ENCODE measurements around the gene ARHGEF3.

ARHGEF3 gene

DNA sequence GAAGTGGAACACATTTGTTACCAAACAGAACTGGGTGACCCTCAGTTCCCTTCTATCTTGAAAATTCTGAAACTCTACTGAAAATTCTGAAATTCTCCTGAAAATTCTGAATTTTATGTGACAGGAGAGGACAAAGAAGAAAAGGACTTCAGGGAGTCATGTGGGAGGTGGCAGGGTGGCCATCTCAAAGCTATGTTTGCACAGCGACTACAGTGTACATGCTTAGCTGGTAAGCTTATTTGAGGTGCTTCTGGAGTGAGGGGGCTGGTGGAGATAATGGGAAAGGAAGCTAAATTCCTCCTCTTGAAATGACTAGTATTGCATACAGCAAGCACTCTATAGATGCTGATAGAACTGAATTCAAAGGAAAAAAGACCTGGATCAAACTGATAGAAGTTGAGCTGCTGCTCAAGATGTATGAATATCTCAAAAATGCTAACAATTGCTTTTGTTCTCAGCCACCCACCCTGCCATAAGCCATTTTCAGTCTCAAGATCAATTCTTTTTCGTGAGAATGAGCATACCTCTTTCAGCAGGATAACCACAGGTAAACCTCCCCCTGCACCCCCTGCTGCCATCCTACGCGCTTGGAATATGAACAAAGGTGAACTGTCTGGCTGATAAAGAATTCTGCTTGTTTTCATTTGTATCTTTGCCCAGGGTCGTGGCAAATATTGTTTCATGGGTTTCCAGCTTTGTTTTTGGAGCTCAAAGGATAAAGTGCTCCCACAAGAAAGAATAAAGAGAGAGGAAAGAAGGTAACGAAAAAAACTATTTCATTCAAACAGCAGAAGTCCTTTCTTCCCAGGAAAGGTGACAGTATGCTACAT is 16.6 kb upstream of the ARHGEF3 start:
- no peak overlapping the region for H3K9ac ChIP-seq (ENCODE audit: low read depth, low read length)
- no peaks in the 10 kb centered on the region for H3K36me3 ChIP-seq (ENCODE audit: insufficient read depth, low read depth, low read length)
- no peak overlapping the region for H3K27ac ChIP-seq (ENCODE audit: low read length)
- no peak overlapping the region for H3K4me3 ChIP-seq (ENCODE audit: low read length)
- H3K9me3 ChIP-seq (ENCODE audit: insufficient read depth, low read depth, low read length) = no peaks in the 10 kb centered on the region
- peaks cover 7% of the 10 kb centered on the region for H3K4me1 ChIP-seq (ENCODE audit: insufficient read depth, low read length)
- H3K27me3 ChIP-seq (ENCODE audit: insufficient read depth, low read length) = no peaks in the 10 kb centered on the region

DNA sequence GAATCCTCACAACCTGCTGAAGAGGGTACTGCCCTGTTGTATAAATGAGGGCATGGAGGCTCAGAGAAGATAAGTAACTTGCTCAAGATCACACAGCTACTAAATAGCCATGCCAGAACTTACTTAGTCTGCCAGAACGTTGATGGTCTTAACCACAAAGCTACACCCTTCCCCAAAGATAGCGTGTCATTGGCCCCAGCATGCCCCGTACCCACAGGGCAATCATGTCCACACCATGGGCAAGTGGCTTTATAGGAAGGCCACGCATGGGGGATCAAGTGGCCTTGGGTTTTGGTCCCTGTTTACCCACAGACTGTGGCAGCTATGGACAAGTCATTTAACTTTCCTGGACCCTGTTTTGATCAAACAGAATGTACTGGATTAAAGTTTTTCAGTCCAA is 15.9 kb upstream of the ARHGEF3 start:
- no peaks in the 10 kb centered on the region for H3K36me3 ChIP-seq (ENCODE audit: insufficient read depth, low read depth, low read length)
- no peak overlapping the region for H3K27ac ChIP-seq (ENCODE audit: low read length)
- H3K4me3 ChIP-seq (ENCODE audit: low read length) = no peak overlapping the region
- no peak overlapping the region for H3K9ac ChIP-seq (ENCODE audit: low read depth, low read length)
- no peaks in the 10 kb centered on the region for H3K4me1 ChIP-seq (ENCODE audit: insufficient read depth, low read length)
- no peaks in the 10 kb centered on the region for H3K27me3 ChIP-seq (ENCODE audit: insufficient read depth, low read length)
- H3K9me3 ChIP-seq (ENCODE audit: insufficient read depth, low read depth, low read length) = no peaks in the 10 kb centered on the region

DNA sequence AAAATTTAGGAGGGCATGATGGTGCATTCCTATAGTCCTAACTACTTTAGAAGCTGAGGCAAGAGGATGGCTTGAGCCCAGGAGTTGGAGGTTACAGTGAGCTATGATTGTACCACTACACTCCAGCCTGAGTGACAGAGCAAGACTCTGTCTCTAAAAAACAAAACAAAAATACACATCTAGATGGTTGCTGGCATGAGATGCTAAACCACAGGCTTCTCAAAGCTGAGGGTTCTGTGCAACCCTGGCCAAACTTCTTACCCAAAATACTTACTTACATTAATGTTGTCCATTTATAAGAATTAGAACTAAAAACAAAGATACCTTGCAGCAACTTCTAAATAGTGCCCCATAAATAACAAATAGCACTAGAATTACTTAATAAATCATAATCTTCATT is 14.3 kb upstream of the ARHGEF3 start:
- Histone ChIP-seq H3K9me3 (ENCODE audit: insufficient read depth, low read depth, low read length) (no peaks in the 10 kb centered on the region), H3K4me1 (ENCODE audit: insufficient read depth, low read length) (no peaks in the 10 kb centered on the region), H3K36me3 (ENCODE audit: insufficient read depth, low read depth, low read length) (no peaks in the 10 kb centered on the region), H3K9ac (ENCODE audit: low read depth, low read length) (no peak overlapping the region), H3K27me3 (ENCODE audit: insufficient read depth, low read length) (no peaks in the 10 kb centered on the region), H3K27ac (ENCODE audit: low read length) (no peak overlapping the region), H3K4me3 (ENCODE audit: low read length) (no peak overlapping the region)

DNA sequence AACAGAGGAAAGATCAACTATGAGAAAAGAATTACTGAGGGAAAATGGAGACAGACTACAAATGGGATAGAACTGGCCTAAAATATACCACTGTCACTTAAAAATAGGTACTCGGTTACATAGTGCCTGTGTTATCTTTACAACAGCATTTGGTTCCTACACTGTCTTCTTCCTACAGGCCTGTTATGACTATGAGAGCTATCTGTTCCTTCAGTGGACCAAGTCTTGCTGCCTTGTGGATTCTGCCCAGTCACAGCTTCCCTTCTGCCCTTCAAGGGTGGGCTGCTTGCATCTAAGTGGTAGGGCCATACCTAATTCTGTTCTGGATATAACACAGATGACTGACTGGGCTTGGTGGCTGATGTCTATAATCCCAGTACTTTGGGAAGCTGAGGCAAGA is 13.8 kb upstream of the ARHGEF3 start:
- Histone ChIP-seq H3K27me3 (ENCODE audit: insufficient read depth, low read length) (no peaks in the 10 kb centered on the region), H3K36me3 (ENCODE audit: insufficient read depth, low read depth, low read length) (no peaks in the 10 kb centered on the region), H3K9me3 (ENCODE audit: insufficient read depth, low read depth, low read length) (no peaks in the 10 kb centered on the region), H3K4me1 (ENCODE audit: insufficient read depth, low read length) (no peaks in the 10 kb centered on the region), H3K9ac (ENCODE audit: low read depth, low read length) (no peak overlapping the region), H3K27ac (ENCODE audit: low read length) (no peak overlapping the region), H3K4me3 (ENCODE audit: low read length) (no peak overlapping the region)

DNA sequence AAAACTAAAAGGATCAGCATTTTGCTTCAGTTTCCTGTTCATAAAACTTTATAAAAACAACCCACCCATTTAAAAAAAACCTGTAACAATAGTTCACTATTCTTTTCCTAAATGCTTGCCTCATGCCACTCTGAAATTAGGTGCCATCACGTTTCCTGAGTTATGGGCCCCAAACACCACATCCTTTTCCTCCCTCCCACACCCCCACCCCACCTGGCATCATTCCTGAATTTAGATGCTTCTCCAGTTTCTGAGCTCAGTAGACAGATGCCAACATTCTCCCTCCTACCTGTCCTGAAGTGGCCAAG is 11.9 kb upstream of the ARHGEF3 start:
- Histone ChIP-seq H3K4me1 (ENCODE audit: insufficient read depth, low read length) (no peaks in the 10 kb centered on the region), H3K9ac (ENCODE audit: low read depth, low read length) (no peak overlapping the region), H3K4me3 (ENCODE audit: low read length) (no peak overlapping the region)

DNA sequence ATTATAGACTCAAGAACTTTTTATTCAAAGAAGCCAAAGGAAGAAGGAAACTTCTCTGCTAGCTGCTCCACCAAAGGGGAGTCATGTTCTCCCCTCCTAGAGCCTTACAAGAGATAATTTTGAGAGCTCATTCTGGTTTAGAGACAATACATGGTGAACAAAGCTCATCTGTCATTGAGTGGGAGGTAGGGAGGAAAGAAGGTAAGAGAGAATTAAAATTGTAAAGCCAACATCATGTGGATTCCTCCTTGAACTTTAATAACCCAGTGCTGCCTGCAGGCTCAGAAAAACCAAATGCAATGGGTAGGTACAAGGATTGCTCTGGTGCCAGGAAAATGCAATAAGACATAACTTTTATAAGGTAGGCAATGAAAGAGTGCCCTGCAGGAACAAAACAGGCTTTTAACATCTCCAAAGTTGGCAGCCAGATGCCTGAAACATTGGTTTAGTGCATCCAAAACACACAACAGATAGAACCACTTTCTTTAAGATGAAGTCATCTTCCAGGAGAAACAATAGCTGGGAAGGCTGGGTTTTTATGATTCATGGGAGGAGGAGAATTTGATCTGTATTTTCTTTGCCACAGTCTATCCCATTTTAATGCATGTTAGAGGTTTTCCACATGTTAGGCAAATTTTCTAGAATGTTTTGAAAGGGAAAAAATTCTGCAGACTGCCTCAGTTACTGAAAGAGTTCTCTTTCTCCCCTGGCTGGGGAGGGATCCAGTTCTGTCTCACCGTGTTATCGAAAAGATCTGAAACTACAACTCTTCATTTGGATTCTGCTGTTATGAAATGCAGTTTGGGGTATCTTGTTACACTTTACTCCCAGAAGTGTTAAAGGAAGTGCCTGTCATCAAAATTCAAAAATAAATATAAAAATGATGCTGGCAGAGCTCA is 11.3 kb upstream of the ARHGEF3 start:
- no peak overlapping the region for H3K9ac ChIP-seq (ENCODE audit: low read depth, low read length)
- no peaks in the 10 kb centered on the region for H3K4me1 ChIP-seq (ENCODE audit: insufficient read depth, low read length)
- no peaks in the 10 kb centered on the region for H3K36me3 ChIP-seq (ENCODE audit: insufficient read depth, low read depth, low read length)
- no peaks in the 10 kb centered on the region for H3K9me3 ChIP-seq (ENCODE audit: insufficient read depth, low read depth, low read length)
- H3K27me3 ChIP-seq (ENCODE audit: insufficient read depth, low read length) = no peaks in the 10 kb centered on the region
- no peak overlapping the region for H3K27ac ChIP-seq (ENCODE audit: low read length)
- no peak overlapping the region for H3K4me3 ChIP-seq (ENCODE audit: low read length)

More for the DNA sequence above, 11.9 kb upstream of the ARHGEF3 start:
- no peaks in the 10 kb centered on the region for H3K9me3 ChIP-seq (ENCODE audit: insufficient read depth, low read depth, low read length)
- H3K36me3 ChIP-seq (ENCODE audit: insufficient read depth, low read depth, low read length) = no peaks in the 10 kb centered on the region
- no peak overlapping the region for H3K27ac ChIP-seq (ENCODE audit: low read length)
- H3K27me3 ChIP-seq (ENCODE audit: insufficient read depth, low read length) = no peaks in the 10 kb centered on the region

DNA sequence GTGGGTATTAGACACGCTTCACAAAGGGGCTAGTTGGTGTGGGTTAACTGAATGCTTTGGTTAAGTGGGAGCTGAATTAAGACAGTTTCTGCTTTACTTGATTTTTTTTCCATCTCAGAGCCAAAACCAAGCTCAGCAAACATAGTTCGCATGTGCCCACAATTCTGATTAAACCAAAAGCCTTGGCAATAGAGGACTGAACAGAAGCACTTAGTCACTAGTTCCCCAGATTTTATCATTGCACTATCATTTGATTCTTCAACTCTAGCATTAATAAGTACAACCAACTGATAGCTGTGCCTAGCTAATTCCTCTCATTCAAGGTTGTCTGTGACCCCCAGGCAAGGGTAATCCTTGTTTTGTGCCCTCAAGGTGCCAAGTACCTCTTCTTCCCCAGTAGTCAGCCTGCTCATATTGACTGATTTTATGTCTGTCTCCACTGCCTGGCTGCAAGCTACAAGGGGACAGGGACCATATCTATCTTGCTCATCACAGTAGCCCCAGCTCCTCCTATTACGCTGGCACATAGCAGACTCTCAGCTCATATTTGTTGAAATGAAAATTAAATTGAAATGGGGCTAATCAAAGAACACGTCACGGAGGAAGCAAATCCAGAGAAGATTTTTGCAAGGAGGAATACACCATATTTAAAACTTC is 9.9 kb upstream of the ARHGEF3 start:
- Histone ChIP-seq H3K4me1 (ENCODE audit: insufficient read depth, low read length) (no peaks in the 10 kb centered on the region), H3K9ac (ENCODE audit: low read depth, low read length) (no peak overlapping the region), H3K27ac (ENCODE audit: low read length) (no peak overlapping the region), H3K36me3 (ENCODE audit: insufficient read depth, low read depth, low read length) (no peaks in the 10 kb centered on the region), H3K27me3 (ENCODE audit: insufficient read depth, low read length) (no peaks in the 10 kb centered on the region), H3K9me3 (ENCODE audit: insufficient read depth, low read depth, low read length) (no peaks in the 10 kb centered on the region), H3K4me3 (ENCODE audit: low read length) (no peak overlapping the region)

DNA sequence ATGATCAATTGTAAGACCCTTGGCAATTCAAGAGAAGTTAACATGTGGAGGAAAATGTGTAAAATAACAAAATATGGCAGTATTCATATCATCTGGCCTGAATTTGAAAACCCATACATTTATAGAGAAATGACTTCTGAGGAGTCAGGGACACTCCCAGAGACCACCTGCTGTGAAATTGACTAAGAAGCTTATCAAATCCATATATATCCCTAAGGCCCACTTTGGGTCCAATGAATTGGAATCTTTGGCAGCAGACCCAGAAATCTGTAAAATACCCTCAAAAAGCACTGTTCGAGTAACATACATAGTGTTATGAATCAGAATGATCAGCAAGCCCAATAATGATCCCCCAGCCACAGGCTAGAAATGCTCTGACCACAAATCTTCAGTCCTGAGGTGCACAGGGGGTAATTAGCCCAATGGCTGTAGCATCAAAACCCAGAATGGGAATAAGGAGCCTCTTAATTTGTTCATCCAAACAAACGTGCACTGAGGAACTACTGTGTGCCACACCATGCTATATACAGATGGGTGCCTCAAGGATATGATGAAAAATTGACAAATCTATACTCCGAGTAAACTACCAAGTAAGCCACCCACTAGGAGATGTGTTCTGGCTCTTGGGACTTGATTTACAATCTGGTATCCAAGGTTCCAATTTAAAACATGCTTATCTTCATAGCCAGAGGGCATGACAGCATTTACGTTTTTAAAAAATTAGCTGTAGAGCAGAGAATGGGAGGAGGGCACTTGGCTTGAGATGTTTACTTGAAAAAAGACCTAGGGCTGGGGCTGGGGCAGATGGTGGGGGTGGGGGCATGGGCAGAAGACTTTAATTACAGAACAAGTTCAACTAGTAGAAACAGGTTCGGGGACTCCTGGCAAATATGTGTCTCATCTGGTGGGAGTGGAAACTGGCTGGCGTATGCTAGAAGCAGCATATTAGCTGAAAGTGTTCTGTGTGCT is 9.1 kb upstream of the ARHGEF3 start:
- no peak overlapping the region for H3K9ac ChIP-seq (ENCODE audit: low read depth, low read length)

DNA sequence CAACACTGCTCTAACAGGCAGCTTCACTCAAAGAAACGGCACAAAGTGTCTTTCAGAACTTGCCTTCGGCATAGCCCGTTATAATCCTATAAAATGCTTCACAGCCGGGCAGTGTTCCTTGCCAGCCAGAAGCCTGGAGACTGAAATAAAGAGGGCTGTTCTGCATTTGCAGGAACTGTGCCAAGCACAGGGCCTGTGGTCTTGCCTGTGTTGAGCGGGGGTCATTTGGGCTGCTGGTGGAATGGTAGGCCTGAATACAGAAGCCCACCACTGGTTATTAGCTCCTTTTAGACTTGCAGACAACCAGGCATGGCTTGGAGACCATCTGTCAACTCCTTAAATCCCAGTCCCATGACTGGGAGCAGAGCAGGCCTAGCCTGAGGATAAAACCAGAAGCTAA is 4.7 kb upstream of the ARHGEF3 start:
- Histone ChIP-seq H3K4me1 (ENCODE audit: insufficient read depth, low read length) (no peaks in the 10 kb centered on the region), H3K4me3 (ENCODE audit: low read length) (no peak overlapping the region), H3K27ac (ENCODE audit: low read length) (no peak overlapping the region), H3K9ac (ENCODE audit: low read depth, low read length) (no peak overlapping the region), H3K27me3 (ENCODE audit: insufficient read depth, low read length) (peaks cover 1% of the 10 kb centered on the region), H3K9me3 (ENCODE audit: insufficient read depth, low read depth, low read length) (no peaks in the 10 kb centered on the region), H3K36me3 (ENCODE audit: insufficient read depth, low read depth, low read length) (no peaks in the 10 kb centered on the region)

More for the DNA sequence above, 9.1 kb upstream of the ARHGEF3 start:
- no peaks in the 10 kb centered on the region for H3K27me3 ChIP-seq (ENCODE audit: insufficient read depth, low read length)
- no peak overlapping the region for H3K27ac ChIP-seq (ENCODE audit: low read length)
- H3K36me3 ChIP-seq (ENCODE audit: insufficient read depth, low read depth, low read length) = no peaks in the 10 kb centered on the region
- H3K9me3 ChIP-seq (ENCODE audit: insufficient read depth, low read depth, low read length) = no peaks in the 10 kb centered on the region
- H3K4me3 ChIP-seq (ENCODE audit: low read length) = no peak overlapping the region
- no peaks in the 10 kb centered on the region for H3K4me1 ChIP-seq (ENCODE audit: insufficient read depth, low read length)

DNA sequence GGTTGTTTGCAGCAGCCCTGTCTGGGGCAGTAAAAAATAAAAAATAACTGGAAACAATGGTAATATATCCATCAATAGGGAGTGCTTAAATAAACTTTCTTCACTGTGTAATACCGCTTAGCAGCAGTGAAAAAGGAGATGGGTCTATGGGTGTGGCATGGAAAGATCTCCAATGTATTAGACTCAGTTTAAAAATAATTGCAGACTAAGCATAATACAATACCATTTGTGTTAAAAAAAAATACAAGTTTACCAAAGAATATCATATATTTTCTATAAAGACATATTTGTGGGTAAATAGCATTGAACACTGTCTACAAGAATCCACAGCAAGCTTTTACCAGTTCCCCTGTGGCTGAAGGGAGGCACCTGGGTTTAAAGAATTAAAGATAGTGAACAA is 1.0 kb upstream of the ARHGEF3 start:
- no peak overlapping the region for H3K4me3 ChIP-seq (ENCODE audit: low read length)
- H3K36me3 ChIP-seq (ENCODE audit: insufficient read depth, low read depth, low read length) = no peaks in the 10 kb centered on the region
- H3K9me3 ChIP-seq (ENCODE audit: insufficient read depth, low read depth, low read length) = no peaks in the 10 kb centered on the region
- H3K27me3 ChIP-seq (ENCODE audit: insufficient read depth, low read length) = peaks cover 14% of the 10 kb centered on the region
- H3K27ac ChIP-seq (ENCODE audit: low read length) = no peak overlapping the region
- H3K4me1 ChIP-seq (ENCODE audit: insufficient read depth, low read length) = no peaks in the 10 kb centered on the region
- H3K9ac ChIP-seq (ENCODE audit: low read depth, low read length) = no peak overlapping the region

DNA sequence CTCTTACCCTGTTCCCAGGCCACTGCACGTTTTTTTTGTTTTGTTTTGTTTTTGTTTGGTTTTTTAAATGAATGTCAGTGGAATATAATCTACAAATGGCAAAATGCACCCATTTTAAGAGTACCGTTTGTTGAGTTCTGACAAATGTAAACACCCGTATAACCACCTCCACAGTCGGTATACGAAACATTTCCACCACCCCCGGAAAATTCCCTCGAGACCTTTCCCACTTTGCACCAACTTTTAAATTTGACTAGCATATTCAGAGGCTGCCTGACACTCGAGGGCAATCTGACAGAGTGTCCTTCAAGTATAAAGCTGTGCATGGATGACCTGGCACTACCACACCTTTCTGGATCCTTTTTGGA is 613 bp upstream of the ARHGEF3 start:
- Histone ChIP-seq H3K36me3 (ENCODE audit: insufficient read depth, low read depth, low read length) (no peaks in the 10 kb centered on the region), H3K9ac (ENCODE audit: low read depth, low read length) (no peak overlapping the region), H3K27ac (ENCODE audit: low read length) (no peak overlapping the region), H3K4me3 (ENCODE audit: low read length) (peak overlapping the region; percentile 78; the same call in 1 of the 2 replicates), H3K9me3 (ENCODE audit: insufficient read depth, low read depth, low read length) (no peaks in the 10 kb centered on the region), H3K4me1 (ENCODE audit: insufficient read depth, low read length) (no peaks in the 10 kb centered on the region), H3K27me3 (ENCODE audit: insufficient read depth, low read length) (peaks cover 14% of the 10 kb centered on the region)
